ENCODE measurements around the gene CASP7.

Gene CASP7

DNA sequence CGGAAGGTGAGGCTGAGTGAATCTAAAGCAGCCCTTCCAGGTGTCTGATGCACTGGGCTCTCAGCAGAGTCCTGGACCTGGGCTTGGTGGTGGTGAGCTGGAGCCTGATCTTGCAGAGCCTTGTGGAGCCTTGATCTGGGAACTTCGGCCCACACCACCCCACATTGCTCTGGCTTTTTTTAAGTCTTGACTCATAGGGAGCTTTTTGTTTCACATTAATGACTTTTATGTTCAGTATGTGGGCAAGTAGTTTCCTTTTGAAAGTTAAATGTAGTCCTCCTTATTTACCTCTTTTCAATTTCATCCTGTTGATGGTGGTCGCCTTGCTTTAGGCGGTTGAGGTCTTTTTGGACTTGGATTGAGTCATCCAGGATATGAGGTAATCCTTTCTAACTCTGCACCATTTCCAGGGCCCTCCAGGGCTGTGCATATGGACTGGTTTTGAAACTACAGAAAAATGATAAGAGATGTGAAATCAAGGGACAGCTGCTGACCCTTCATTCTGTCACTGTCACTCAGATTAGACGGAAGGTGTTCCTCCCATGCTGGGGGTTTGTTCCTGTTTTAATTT is 12.9 kb upstream of the CASP7 start:
- DNase-seq: no peak

GRCh38 chr10:113680190-113681111 is 739 bp downstream of the CASP7 start:
- peak; percentile 32 for DNase-seq

- no peak for DNase-seq
Measured at GRCh38 chr10:113681533-113682470, 2.1 kb downstream of the CASP7 start.

GRCh38 chr10:113683300-113683699 is 3.6 kb downstream of the CASP7 start:
- DNase-seq: no peak

GRCh38 chr10:113686028-113686427 is 6.3 kb downstream of the CASP7 start:
- no peak for DNase-seq

GRCh38 chr10:113687037-113687436 is 7.3 kb downstream of the CASP7 start:
- no peak for DNase-seq

DNA sequence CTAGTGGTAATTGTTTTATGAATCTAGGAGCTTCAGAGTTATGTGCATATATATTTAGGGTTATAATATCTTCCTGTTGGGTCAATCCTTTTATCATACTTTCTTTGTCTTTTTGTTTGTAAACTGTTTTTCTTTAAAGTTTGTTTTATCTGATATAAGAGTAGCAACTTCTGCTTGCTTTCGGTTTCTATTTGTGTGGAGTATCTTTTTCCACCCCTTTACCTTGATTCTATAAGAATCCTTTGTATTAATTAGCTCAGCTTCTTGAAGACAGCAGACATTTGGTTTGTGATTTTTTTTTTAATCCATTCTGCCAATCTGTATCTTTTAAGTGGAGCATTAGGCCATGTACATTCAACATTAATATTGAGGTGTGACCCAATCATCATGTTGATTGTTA is 9.3 kb downstream of the CASP7 start:
- DNase-seq: no peak

- no peak for DNase-seq
Measured at GRCh38 chr10:113689574-113689973, 9.9 kb downstream of the CASP7 start.

DNA sequence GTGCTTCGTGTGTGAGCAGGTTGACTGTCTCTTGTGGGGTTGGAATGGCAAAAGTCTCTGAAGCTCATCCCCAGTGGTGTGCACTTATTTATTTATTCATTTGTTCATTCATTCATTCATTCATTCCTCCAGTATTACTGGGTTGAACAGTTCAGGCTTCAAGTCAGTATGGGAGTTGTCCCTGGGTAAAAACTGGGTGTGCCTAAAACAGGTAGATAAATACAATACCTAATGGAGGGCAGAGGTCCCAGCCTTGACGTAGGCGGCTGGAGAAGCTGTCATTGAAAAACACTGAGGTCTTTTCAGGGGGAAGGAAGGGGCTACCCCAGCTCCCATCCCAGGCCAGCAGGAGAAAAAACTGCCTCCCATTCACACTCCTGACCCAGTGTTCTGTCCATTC is 11.0 kb downstream of the CASP7 start:
- no peak for DNase-seq

DNA sequence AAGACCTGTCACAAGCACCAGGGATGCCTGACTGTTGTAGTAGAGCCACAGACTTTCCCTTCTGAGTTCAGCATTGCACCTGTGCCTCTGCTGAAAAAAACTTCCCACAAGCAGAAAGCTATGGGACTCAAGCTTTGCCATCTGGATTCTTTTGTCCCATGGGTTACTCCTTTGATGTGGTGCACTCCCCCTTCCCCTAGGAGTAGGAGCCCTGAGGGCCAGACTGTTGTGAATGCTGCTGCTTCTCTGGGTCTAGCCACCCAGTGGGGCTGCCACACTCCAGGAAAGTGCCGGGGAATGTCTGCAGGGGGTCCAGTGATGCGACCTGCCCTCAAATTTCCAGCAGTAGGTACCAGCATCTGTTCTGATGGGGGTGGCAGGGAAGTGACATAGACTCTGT is 11.7 kb downstream of the CASP7 start:
- DNase-seq: no peak

DNA sequence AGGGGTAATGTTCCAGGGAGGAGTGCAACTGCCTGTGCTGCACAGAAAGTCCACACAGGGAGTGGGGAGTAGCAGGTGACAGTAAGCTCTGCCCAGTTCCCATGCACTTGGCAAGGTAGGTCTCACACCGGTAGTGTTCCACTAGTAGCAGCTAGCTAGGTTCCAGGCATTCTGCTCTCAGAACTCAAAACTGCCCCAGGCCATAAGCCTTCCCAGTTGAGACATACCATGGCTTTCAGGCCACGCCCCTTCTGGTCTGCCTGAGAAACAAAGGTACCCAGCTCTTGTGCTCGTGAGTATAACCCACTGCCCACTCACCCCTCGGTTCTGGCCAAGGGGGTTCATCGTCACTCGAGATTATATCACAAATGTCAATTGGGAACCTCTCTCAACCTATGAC is 12.6 kb downstream of the CASP7 start:
- no peak for DNase-seq

GRCh38 chr10:113693348-113693747 is 13.6 kb downstream of the CASP7 start:
- no peak for DNase-seq

GRCh38 chr10:113695691-113696090 is 16.0 kb downstream of the CASP7 start:
- DNase-seq: no peak

DNA sequence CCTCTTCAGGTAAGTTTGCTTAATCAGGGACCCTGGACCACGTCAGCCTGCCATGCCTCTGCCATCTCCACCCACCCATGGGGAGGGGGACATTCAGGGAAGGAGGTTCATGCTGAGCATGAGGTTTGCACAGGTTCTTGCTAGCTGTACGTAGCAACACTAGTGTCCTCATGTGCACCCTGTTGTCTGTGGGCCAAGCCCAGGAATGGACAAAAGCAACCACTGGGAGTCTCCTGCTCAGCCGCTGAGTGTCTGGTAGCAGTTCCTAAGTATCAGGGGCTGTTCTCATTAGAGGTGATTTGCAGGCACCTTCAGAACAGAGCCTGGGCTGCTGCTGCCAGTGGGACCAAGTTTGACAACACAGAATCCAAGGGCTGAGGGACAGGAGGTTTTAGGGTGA is 17.9 kb downstream of the CASP7 start:
- no peak for DNase-seq

DNA sequence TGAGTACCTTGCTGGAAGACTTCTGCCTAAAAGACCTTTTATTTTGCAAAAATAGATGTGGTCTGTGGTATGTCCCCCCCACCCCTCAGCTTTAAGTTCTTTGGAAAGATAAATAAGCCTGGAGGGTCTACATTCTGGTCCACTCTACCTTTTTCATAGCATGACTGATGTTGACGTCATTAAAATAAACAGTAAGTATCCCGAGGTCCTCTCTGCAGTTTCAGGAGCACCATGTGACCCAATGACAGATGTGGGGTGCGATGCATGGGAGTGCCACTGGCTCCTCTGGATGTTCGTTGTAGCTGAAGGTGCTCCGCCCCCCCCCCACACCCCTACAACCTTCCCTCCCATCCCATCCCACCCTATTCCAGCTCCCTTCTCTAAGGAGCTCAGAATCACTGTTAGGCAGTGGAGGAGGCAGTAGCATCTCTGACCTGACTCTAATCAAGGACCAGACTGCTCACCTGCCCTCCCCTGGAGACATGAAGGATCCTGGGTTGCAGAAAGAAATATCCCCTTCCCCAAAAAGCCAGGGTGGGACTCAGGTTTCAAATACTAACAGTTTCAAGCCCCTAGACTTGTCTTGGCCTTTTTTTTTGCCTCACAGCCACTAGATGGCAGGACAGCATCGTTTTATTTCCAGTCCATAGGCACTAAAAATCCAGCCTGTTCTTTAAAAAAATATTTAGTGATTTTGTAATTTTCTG is 25.1 kb downstream of the CASP7 start:
- DNase-seq: peak; percentile 63

- DNase-seq: no peak
Measured at GRCh38 chr10:113705344-113705652, 25.6 kb downstream of the CASP7 start.

DNA sequence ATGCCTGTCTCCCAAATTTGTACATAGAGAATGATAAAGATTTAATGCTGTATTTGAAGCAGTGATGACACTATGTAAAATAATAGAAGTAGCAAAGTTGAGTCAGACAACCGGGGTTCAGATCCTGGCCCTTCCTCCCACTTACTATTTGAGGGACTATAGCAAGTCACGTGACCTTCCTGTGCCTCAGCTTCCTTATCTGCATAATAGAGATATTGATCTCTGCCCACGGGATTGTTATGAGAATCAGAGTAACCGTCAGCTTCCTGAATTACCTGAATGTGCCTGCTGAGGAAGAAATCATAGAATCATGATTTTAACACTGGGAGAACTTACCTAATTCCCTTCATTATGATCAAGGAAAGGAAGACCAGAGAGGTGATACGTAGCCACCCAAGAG is 26.9 kb downstream of the CASP7 start:
- DNase-seq: no peak

GRCh38 chr10:113708640-113709039 is 28.9 kb downstream of the CASP7 start:
- no peak for DNase-seq

DNA sequence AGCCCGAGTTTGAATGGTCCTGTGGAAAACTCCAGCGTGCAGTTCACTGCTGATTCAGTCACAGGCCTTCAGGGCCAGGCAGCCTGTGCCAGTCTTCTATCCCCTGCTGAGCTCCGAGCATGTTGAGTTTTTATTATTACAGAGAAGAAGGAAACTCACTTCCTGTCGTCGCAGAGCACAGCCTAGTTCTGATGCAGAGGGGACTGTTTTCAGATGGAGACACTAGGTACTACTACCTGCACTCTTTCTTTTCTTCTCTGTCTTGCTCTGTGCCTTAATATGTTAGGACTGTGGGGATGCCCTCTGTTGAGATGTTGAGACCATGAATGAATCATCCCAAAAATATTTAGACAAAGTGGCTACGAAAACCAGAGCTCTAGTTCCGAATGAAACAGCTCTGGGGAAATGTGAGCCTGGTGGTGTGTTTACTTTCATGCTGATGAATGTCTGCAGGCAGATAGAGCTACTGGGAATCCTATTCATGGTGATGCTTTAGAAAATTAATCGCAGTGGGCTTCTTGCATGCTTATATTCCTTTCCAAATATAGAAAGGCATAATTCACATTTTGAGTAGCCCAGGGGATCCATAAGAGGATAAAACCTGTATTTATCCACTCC is 29.6 kb downstream of the CASP7 start:
- DNase-seq: no peak

- DNase-seq: no peak
Measured at GRCh38 chr10:113711142-113711541, 31.4 kb downstream of the CASP7 start.

GRCh38 chr10:113712024-113712423 is 32.3 kb downstream of the CASP7 start:
- DNase-seq: no peak

Data from hematopoietic multipotent progenitor cell treated with erythropoietin and hydrocortisone succinate and interleukin-3 and kit ligand, for 8 days (in vitro differentiated cells).